GM23338 (cell line): ENCODE measurements around the gene CBY1. TPM values are rescaled to one million over a fixed set of nuclear protein-coding genes. Genes with fewer than 3 reads are reported as not detected.

Experiments
- ATAC-seq: fragments of 200-7000 bp; cut with Tn5 transposase; 3 replicates; pipeline ENCODE4 v1.9.1; 2020
- DNase-seq: peaks from one replicate; pipeline ENCODE4 v3.0.0-alpha.2; 2015; ENCODE audit warnings: low spot score
- H2AFZ ChIP-seq: fragments of 200-600 bp; sonication (generic); 2 replicates; pipeline ENCODE4 v1.8.0; 2016; ENCODE audit warnings: antibody characterized with exemption, mild to moderate bottlenecking, moderate library complexity
- H3F3A ChIP-seq: fragments of 200-600 bp; sonication (generic); replicated peaks from 2 replicates; pipeline ENCODE4 v1.8.0; 2017; ENCODE audit warnings: antibody characterized with exemption, mixed run types, low read depth
- H3K27ac ChIP-seq: fragments of 200-600 bp; sonication (generic); 2 replicates; pipeline ENCODE4 v1.6.1; 2016; ENCODE audit warnings: low read depth
- H3K27me3 ChIP-seq: fragments of 200-600 bp; sonication (generic); 2 replicates; pipeline ENCODE4 v1.8.0; 2016; ENCODE audit warnings: mild to moderate bottlenecking, mixed run types, moderate library complexity; ENCODE audit not compliant: insufficient read depth
- H3K36me3 ChIP-seq: fragments of 200-600 bp; sonication (generic); 2 replicates; pipeline ENCODE4 v1.8.0; 2016; ENCODE audit warnings: mild to moderate bottlenecking; ENCODE audit not compliant: insufficient read depth
- H3K4me1 ChIP-seq: fragments of 200-600 bp; sonication (generic); 2 replicates; pipeline ENCODE4 v1.8.0; 2016; ENCODE audit warnings: mild to moderate bottlenecking, moderate library complexity; ENCODE audit not compliant: insufficient read depth
- H3K4me2 ChIP-seq: fragments of 200-600 bp; sonication (generic); 2 replicates; pipeline ENCODE4 v1.7.1; 2017; ENCODE audit warnings: mixed run types
- H3K4me3 ChIP-seq: fragments of 200-600 bp; sonication (generic); 2 replicates; pipeline ENCODE4 v1.6.1; 2016; ENCODE audit warnings: mixed run types
- H3K79me2 ChIP-seq: fragments of 200-600 bp; sonication (generic); replicated peaks from 2 replicates; pipeline ENCODE4 v1.8.0; 2017; ENCODE audit warnings: mild to moderate bottlenecking; ENCODE audit not compliant: insufficient read depth
- H3K9me2 ChIP-seq: fragments of 200-600 bp; sonication (generic); 2 replicates; pipeline ENCODE4 v1.8.0; 2017; ENCODE audit not compliant: insufficient read depth
- H4K20me1 ChIP-seq: fragments of 200-600 bp; sonication (generic); replicated peaks from 2 replicates; pipeline ENCODE4 v1.8.0; 2017; ENCODE audit warnings: mild to moderate bottlenecking; ENCODE audit not compliant: insufficient read depth
- H3K27ac Mint-ChIP-seq: 2 replicates; pipeline ENCODE4 v1.8.0; 2020; ENCODE audit warnings: inconsistent platforms, mild to moderate bottlenecking, moderate library complexity, mixed read lengths
- H3K27me3 Mint-ChIP-seq: 3 replicates; pipeline ENCODE4 v1.8.0; 2022; ENCODE audit warnings: low read depth, mild to moderate bottlenecking, moderate library complexity, mixed read lengths, inconsistent platforms; ENCODE audit not compliant: insufficient read depth, poor library complexity
- H3K36me3 Mint-ChIP-seq: 3 replicates; pipeline ENCODE4 v1.8.0; 2021; ENCODE audit warnings: low read depth, mild to moderate bottlenecking, inconsistent platforms, moderate library complexity, mixed read lengths
- H3K4me1 Mint-ChIP-seq: 3 replicates; pipeline ENCODE4 v1.8.0; 2020; ENCODE audit warnings: mild to moderate bottlenecking, inconsistent platforms, mixed read lengths
- H3K4me3 Mint-ChIP-seq: 3 replicates; pipeline ENCODE4 v1.8.0; 2021; ENCODE audit warnings: moderate library complexity, mild to moderate bottlenecking, inconsistent platforms, mixed read lengths
- H3K9me3 Mint-ChIP-seq: 3 replicates; pipeline ENCODE4 v1.8.0; 2020; ENCODE audit warnings: moderate library complexity, mild to moderate bottlenecking, inconsistent platforms, mixed read lengths
- CREB1 ChIP-seq: fragments of 250-450 bp; sonication (Bioruptor Pico); IDR thresholded peaks from 2 replicates; pipeline ENCODE4 v1.5.0; 2020; ENCODE audit warnings: low read depth, mild to moderate bottlenecking, moderate library complexity
- EZH2 ChIP-seq: fragments of 200-600 bp; sonication (generic); IDR thresholded peaks from one replicate; pipeline ENCODE4 v1.8.0; 2017; ENCODE audit warnings: antibody characterized with exemption, mild to moderate bottlenecking, low read depth; ENCODE audit not compliant: unreplicated experiment
- EZH2phosphoT487 ChIP-seq: fragments of 200-600 bp; sonication (generic); IDR thresholded peaks from one replicate; pipeline ENCODE4 v1.8.1; 2018; ENCODE audit warnings: antibody characterized with exemption; ENCODE audit not compliant: unreplicated experiment
- JUNB ChIP-seq: IDR thresholded peaks from one replicate; pipeline ENCODE4 v1.6.1; 2016; ENCODE audit warnings: antibody characterized with exemption; ENCODE audit not compliant: unreplicated experiment
- NANOG ChIP-seq: IDR thresholded peaks from 2 replicates; pipeline ENCODE4 v1.6.1; 2016; ENCODE audit warnings: antibody characterized with exemption, borderline replicate concordance
- POLR2AphosphoS5 ChIP-seq: IDR thresholded peaks from 2 replicates; pipeline ENCODE4 v1.6.1; 2016; ENCODE audit warnings: antibody characterized with exemption, low read depth
- REST ChIP-seq: IDR thresholded peaks from one replicate; pipeline ENCODE4 v1.6.1; 2018; ENCODE audit warnings: antibody characterized with exemption; ENCODE audit not compliant: unreplicated experiment
- ZNF114 ChIP-seq: fragments of 250-450 bp; sonication (Bioruptor Pico); IDR thresholded peaks from 2 replicates; pipeline ENCODE4 v1.5.0; 2020; ENCODE audit warnings: mild to moderate bottlenecking, moderate library complexity
- ZNF331 ChIP-seq: fragments of 250-450 bp; sonication (Bioruptor Pico); IDR thresholded peaks from 2 replicates; pipeline ENCODE4 v1.5.0; 2020; ENCODE audit warnings: low read depth, mild to moderate bottlenecking, moderate library complexity
- polyA plus RNA-seq: library from polyadenylated mRNA; unstranded; fragments of >200 nt; fragmentation: Nextera tagmentation; extraction: Ambion mirVana; gene quantifications from 2 replicates; pipeline ENCODE4 v1.2.1, GENCODE V29; 2016
- total RNA-seq: library from RNA; depleted of rRNA; stranded (reverse); fragments of >200 nt; shearing (Covaris generic); gene quantifications from 2 replicates; pipeline ENCODE4 v1.2.3, GENCODE V29; 2014
- TF ChIP-seq, protein P1 (sequence below): fragments of 250-450 bp; sonication (Bioruptor Pico); IDR thresholded peaks from 2 replicates; pipeline ENCODE4 v1.5.0; 2020; ENCODE audit warnings: mild to moderate bottlenecking, moderate library complexity
- TF ChIP-seq, protein P2 (sequence below): IDR thresholded peaks from 2 replicates; pipeline ENCODE4 v1.6.1; 2016; ENCODE audit warnings: antibody characterized with exemption

Gene CBY1
- total and polyA plus RNA-seq, 2 experiments from 2014 or later: 12.8 to 36.4 TPM

GRCh38 chr22:38675833-38676232 is 19.4 kb downstream of the CBY1 start:
- no peaks in the 10 kb centered on the region for H3K9me2 ChIP-seq
- H3K4me2 ChIP-seq: no peak overlapping the region
- no peak overlapping the region for H3K27ac ChIP-seq
- no peak for TF ChIP-seq ZNF331 (CRISPR knock-in tag)
- no peak for TF ChIP-seq JUNB
- no peak for TF ChIP-seq NANOG
- TF ChIP-seq REST: no peak
- no peak for TF ChIP-seq ZNF114 (CRISPR knock-in tag)
- TF ChIP-seq EZH2: no peak
- no peak for TF ChIP-seq EZH2phosphoT487
- TF ChIP-seq POLR2AphosphoS5: no peak
- TF ChIP-seq, protein P1, sequence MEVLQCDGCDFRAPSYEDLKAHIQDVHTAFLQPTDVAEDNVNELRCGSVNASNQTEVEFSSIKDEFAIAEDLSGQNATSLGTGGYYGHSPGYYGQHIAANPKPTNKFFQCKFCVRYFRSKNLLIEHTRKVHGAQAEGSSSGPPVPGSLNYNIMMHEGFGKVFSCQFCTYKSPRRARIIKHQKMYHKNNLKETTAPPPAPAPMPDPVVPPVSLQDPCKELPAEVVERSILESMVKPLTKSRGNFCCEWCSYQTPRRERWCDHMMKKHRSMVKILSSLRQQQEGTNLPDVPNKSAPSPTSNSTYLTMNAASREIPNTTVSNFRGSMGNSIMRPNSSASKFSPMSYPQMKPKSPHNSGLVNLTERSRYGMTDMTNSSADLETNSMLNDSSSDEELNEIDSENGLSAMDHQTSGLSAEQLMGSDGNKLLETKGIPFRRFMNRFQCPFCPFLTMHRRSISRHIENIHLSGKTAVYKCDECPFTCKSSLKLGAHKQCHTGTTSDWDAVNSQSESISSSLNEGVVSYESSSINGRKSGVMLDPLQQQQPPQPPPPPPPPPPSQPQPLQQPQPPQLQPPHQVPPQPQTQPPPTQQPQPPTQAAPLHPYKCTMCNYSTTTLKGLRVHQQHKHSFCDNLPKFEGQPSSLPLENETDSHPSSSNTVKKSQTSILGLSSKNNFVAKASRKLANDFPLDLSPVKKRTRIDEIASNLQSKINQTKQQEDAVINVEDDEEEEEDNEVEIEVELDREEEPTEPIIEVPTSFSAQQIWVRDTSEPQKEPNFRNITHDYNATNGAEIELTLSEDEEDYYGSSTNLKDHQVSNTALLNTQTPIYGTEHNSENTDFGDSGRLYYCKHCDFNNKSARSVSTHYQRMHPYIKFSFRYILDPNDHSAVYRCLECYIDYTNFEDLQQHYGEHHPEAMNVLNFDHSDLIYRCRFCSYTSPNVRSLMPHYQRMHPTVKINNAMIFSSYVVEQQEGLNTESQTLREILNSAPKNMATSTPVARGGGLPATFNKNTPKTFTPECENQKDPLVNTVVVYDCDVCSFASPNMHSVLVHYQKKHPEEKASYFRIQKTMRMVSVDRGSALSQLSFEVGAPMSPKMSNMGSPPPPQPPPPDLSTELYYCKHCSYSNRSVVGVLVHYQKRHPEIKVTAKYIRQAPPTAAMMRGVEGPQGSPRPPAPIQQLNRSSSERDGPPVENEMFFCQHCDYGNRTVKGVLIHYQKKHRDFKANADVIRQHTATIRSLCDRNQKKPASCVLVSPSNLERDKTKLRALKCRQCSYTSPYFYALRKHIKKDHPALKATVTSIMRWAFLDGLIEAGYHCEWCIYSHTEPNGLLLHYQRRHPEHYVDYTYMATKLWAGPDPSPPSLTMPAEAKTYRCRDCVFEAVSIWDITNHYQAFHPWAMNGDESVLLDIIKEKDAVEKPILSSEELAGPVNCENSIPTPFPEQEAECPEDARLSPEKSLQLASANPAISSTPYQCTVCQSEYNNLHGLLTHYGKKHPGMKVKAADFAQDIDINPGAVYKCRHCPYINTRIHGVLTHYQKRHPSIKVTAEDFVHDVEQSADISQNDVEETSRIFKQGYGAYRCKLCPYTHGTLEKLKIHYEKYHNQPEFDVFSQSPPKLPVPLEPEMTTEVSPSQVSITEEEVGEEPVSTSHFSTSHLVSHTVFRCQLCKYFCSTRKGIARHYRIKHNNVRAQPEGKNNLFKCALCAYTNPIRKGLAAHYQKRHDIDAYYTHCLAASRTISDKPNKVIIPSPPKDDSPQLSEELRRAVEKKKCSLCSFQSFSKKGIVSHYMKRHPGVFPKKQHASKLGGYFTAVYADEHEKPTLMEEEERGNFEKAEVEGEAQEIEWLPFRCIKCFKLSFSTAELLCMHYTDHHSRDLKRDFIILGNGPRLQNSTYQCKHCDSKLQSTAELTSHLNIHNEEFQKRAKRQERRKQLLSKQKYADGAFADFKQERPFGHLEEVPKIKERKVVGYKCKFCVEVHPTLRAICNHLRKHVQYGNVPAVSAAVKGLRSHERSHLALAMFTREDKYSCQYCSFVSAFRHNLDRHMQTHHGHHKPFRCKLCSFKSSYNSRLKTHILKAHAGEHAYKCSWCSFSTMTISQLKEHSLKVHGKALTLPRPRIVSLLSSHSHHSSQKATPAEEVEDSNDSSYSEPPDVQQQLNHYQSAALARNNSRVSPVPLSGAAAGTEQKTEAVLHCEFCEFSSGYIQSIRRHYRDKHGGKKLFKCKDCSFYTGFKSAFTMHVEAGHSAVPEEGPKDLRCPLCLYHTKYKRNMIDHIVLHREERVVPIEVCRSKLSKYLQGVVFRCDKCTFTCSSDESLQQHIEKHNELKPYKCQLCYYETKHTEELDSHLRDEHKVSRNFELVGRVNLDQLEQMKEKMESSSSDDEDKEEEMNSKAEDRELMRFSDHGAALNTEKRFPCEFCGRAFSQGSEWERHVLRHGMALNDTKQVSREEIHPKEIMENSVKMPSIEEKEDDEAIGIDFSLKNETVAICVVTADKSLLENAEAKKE (CRISPR knock-in tag): no peak
- TF ChIP-seq CREB1 (CRISPR knock-in tag): no peak
- TF ChIP-seq, protein P2, sequence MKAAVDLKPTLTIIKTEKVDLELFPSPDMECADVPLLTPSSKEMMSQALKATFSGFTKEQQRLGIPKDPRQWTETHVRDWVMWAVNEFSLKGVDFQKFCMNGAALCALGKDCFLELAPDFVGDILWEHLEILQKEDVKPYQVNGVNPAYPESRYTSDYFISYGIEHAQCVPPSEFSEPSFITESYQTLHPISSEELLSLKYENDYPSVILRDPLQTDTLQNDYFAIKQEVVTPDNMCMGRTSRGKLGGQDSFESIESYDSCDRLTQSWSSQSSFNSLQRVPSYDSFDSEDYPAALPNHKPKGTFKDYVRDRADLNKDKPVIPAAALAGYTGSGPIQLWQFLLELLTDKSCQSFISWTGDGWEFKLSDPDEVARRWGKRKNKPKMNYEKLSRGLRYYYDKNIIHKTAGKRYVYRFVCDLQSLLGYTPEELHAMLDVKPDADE: no peak
- Mint-ChIP-seq H3K4me3 (no peak overlapping the region), H3K27ac (no peak overlapping the region), H3K36me3 (peaks cover 21% of the 10 kb centered on the region), H3K4me1 (no peaks in the 10 kb centered on the region), H3K9me3 (no peaks in the 10 kb centered on the region), H3K27me3 (peaks cover 9% of the 10 kb centered on the region)
- H3K27me3 ChIP-seq: no peaks in the 10 kb centered on the region
- H2AFZ ChIP-seq: no peak overlapping the region
- no peak overlapping the region for H3K4me3 ChIP-seq
- no peaks in the 10 kb centered on the region for H4K20me1 ChIP-seq
- no peaks in the 10 kb centered on the region for H3F3A ChIP-seq
- no peaks in the 10 kb centered on the region for H3K4me1 ChIP-seq
- no peak for DNase-seq
- no peak for ATAC-seq
- no peaks in the 10 kb centered on the region for H3K79me2 ChIP-seq
- H3K36me3 ChIP-seq: no peaks in the 10 kb centered on the region
